HG03442 (cell line): ENCODE measurements around the gene OCRL.
"Not testable (repeated sequence)": the region's sequence is repeated elsewhere in the genome, so short reads cannot be mapped to it uniquely, and the experiment has no call there.

Source experiments
- ATAC-seq: cut with Tn5 transposase; IDR thresholded peaks from one replicate; pipeline ENCODE4 v1.9.1; 2021; ENCODE audit warnings: mild to moderate bottlenecking, moderate library complexity; ENCODE audit not compliant: unreplicated experiment

The OCRL gene

DNA sequence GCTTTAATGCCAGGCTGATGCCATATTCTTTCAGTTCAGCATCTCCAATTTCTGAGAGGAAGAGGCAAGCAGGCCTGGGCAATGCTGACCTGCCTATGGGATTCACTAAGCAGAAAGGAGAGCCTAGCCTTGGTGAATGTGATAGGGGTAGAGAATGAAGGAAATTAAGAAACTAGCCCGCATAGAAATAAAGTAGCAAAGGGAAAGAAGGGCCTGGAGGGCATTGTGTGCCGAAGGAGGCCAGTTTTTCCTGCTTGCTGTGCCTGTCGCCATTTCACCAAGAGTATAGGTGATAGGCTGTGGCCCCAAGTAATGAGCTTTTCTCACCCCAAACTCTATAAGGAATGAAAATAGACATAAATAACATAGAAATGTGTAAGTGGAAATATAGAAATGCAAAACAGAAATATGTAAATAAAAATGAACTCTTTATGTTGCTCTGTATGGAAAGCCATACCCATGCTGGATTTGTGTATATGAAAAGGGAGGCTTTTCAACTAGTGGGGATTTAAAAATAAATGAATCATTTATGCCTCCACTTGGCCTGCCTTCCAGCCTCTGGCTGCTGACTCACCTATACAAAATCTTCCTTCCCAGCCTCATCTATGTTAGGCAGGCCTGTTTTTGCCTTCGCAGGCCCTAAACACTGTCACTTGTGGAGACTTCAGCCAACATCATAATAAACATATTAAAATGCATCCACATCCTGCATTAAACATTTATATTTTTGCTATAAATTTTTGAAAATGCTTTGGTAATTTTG lies 5.1 kb upstream of the OCRL start:
- no peak for ATAC-seq

DNA sequence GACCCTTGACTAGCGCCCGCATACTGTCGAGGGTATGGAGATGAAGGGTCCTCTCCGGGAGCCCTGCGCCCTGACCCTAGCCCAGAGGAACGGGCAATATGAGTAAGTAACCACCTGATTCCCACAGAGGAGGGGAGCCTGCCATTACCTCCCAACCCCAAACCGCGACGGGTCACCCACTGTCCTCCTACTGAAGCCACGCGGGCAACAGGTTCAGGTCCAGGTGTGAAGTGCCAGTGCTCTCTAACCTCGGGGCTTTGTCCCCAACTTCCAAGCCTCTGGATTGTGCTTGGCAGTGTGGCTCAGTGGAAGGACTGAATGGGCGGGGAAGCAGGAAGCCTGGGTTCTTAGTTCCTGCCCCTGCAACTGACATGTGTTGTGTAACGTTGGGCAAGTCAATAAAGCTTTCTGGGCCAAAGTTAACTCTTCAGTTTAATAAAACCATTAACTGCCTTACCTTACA lies 694 bp downstream of the OCRL start:
- ATAC-seq = peak; percentile 25

DNA sequence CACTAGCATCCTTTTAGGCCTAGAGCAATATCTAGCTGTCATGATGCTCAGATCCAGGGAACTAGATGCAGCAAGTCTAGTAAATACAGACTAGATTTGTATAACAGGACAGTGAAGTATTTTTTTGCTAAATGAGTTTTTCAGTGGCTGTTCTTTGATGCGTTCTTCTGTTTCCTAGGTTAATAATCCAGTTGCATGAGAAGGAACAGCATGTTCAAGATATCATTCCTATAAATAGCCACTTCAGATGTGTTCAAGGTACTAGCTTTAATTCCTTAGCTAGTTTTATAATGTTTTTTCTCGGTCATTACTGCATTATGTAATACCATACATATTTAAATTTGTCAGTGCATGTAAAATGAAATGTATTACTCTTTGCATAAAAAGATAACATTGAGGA lies 4.7 kb downstream of the OCRL start:
- ATAC-seq = no peak

DNA sequence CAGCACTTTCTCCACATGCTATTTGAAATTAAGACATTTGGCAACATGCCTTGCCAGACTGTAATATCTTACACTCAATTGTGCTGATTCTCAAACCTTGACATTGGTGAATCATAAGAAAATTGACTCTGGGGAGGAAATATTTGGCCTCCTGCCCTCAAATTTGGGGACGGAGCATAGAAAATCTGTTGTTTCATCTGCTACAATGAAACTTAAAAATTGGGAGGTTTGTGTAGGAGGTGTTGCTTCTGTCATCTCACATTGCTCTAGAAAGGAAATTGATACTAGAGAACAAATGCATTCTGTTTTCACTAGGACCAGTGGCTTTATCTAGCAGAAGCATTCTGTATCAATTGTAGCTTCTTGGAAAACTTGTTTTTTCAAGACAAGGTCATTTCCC lies 5.3 kb downstream of the OCRL start:
- no peak for ATAC-seq

DNA sequence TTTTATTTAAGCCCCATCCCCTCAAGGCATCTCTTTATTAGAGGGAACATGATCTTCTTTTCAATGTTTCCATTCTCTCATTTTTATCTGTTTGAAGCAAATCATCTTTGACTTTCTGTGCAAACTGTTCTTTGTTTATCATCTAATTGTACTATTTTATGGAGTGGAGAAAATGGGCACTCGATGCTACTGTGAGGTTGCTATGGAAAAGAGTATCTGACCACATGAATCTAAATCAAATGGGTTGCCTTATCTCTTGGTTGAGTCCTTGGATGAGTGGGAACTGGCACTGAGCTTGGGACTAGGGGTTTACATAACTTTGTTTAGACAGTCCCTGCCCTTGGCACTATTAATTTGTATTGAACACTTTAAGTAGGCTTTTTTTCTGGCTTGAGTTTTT lies 9.1 kb downstream of the OCRL start:
- ATAC-seq = no peak

DNA sequence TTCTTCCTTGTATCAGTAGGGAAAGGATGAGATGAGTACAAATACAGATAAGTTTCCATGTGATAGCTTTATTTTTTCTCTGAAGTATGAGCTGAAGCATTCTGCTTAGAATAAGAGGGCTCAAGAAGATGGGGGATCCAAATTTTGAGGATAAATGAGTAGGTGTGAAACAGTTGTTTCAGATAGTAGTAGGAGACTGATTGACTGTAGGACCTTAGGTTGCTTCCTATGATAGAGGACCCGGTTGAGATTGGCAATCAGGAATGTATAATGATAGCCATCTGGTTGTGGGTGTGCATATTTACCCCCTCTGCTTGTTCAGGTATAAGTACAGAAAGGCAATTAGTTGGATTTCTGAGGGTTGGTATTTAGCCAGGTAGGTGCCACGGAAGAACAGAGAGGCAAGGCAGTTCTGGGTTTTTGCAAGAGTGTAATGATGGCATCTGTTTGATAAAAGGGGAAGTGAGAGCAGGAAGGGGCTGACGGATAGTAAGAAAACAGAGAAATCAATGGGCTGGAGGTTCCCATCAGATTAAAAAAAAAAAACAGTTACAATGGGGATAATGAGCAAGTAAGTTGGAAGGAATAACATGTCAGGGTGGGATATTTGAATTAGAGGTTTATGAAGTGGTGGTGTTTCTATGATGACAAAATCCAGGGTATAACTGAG lies 13.7 kb downstream of the OCRL start:
- ATAC-seq = peak; percentile 97

DNA sequence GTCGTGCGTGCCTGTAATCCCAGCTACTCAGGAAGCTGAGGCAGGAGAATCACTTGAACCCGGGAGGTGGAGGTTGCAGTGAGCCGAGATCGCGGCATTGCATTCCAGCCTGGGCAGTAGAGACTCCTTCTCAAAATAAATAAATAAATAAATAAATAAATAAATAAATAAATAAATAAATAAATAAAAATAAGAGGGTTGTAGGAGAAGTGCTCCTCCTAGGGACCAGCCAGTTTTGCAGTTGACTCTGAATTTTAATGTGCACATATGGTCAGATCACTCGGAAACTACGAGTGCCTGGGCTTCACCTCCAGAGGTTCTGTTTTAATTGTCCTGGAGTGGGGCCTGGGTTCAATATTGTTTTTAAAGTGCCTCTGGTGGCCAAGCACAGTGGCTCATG lies 14.8 kb downstream of the OCRL start:
- not testable (repeated sequence) for ATAC-seq

DNA sequence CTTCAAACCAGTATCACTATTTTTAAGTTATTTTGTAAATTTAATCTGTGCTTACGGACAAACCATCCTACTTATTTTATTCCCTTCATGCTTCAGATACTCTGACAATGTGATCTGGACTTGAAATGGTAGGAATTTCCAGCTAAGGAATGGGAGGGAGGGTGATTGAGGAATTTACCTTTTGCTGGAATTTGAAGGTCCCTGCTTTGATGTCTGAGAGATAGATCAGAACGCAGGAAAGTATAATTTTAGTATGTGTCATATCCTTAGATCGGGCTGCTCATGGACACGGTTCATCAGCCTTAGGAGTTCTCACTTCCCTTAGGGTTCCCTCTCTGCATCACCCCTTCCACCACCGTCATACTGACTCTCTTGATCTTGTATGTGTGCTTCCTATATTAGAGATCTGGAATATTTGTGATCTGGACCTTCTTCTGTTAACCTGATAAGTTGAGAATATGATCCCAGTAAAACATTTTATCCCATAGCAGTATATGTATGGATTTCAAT lies 16.8 kb downstream of the OCRL start:
- no peak for ATAC-seq

DNA sequence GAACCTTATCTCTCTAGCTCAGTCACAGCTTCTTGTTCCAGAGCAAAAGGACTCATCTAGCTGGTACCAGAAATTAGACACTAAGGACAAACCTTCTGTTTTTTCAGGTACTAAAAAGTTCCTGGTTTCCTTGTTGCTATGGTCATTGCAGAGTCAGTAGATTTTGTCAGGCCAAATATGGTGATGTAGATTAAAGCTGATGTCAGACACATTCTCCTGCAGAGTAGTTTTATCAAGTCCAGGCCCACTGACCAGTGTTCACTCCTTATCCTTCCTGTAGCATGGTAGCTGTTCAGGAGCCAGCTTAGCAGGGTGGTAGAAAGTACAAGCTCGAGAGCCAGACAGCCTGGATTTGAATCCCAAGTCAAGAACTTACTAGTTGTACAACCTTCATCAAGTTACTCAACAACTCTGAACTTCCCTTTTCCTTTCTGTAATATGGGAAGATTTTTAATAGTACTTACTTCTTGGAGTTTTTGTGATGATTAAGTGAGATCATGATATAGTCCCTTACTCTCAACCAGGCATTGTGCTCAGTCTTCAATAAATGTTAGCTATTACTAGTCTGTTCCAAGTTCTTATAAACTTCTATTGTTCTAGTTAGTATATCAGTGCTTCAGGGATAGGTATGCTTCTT lies 17.9 kb downstream of the OCRL start:
- no peak for ATAC-seq

DNA sequence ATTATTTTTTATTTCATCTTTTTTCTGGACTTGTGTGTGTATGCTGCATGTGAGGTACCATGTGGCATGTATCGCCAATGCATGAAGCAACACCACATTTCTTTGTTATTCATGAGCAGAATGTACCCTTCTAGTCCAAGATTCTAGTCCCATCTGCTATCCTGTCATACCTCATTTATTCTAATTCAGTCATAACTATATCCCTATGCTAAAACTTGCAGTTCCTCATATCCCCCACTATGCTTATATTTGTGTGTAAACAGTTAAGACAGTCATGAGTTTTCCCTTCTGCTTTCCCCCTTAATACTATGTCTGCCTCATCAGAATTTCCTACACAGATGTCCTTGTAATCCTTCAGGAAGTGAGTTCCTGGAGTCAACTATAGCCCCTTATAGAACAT lies 19.7 kb downstream of the OCRL start:
- no peak for ATAC-seq

DNA sequence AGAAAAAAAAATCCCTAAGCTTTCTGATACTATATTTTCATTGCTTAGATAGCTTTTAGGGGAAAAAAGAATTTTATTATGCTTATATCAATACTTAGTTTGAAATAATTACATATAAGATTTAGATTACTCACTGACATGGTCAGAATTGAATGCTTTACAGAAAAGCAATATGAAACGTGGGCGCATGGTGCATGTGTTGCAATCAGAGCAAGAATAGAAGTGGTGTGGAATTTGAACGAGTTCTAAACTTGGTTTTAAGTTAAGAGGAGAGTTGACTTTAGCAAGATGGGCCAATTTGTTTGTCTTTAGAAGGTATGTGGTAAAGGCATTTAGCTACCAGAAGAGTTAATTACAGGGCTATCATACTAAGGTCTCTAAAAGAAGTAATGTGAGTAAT lies 21.4 kb downstream of the OCRL start:
- ATAC-seq = no peak

DNA sequence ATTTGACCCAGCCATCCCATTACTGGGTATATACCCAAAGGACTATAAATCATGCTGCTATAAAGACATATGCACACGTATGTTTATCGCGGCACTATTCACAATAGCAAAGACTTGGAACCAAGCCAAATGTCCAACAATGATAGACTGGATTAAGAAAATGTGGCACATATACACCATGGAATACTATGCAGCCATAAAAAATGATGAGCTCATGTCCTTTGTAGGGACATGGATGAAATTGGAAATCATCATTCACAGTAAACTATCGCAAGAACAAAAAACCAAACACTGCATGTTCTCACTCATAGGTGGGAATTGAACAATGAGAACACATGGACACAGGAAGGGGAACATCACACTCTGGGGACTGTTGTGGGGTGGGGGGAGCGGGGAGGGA lies 24.3 kb downstream of the OCRL start:
- not testable (repeated sequence) for ATAC-seq

DNA sequence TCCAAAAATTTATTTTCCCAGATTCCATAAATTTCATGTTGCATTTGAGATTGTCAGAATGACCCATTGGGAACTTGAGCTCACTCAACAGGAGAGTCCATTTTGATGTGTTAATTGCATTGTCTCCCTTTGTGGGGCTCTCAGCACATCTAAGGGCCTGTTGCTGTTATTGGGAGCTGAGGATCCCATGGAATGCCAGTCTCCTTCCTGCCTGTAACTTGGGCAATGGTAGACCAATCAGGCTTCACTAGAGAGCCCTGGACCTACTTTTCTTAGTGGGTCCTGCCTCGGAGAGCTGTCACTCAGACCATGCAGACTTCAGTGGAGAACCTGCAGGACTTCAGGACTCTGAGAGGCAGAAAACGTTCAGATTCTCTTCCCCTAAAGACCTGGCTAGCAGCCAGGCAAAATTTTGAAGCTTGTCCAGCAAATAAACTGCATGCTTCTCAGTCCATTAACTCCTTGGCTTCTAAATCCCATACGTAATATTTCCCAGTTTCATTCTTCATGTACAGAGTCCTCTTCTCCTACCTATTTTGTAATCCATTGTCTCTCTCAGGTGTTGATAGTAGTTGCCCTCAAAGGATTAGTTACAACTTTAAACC lies 25.1 kb downstream of the OCRL start:
- ATAC-seq = no peak

DNA sequence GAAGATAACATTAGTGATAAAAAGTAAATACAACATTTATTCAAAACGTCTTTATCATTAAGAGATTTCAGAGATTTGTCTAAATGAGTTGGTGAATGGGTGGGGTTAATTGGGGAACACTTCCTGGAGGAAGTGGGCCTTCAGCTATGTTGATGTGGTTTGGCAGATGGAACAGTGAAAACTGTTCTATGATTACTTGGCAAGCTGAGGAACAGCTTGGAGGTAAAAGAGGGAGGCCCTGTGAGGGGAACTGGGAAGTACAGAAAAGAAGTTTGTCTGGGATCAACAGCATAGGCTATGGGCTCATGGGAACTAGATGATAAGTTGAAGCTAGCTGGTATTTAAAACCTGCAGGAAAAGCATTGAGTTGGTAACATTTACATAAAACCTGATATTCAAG lies 26.0 kb downstream of the OCRL start:
- ATAC-seq = no peak

DNA sequence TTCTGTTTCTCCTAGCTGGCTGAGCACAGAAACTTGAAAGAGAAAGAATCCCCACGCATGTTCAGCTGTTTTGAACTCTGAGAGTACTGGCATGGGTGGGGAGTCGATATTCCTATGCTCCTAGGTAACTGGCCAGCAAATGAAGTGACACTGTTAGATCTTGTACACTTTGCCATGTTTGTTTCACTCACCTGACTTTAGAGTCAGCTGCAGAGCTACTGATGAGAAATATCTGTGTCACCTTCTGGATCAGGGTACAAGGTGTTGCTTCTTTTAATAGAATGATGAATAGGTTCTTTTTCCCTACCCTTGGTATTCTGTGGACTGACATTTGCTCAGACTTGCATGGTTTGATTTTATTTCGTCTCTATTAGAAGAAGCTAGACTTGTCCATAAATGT lies 28.3 kb downstream of the OCRL start:
- ATAC-seq = no peak

DNA sequence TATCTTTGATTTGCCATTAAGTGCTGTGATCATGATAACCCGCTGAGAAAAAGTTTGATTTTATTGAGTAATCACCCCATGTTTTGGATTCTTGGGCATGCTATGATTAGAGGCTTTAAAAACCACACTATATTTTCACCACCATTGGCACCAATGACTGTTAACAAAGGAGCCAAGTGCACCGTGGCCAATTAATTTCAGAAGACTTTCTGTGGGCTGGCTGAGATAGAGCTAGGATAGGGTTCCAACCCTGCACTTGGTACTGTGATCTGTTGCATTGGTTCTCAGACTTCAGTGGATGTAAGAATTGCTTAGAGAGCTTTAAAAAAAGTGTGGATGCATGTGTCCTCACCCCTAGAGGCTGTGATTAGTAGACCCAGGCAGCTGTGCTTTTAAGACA lies 32.4 kb downstream of the OCRL start:
- no peak for ATAC-seq

DNA sequence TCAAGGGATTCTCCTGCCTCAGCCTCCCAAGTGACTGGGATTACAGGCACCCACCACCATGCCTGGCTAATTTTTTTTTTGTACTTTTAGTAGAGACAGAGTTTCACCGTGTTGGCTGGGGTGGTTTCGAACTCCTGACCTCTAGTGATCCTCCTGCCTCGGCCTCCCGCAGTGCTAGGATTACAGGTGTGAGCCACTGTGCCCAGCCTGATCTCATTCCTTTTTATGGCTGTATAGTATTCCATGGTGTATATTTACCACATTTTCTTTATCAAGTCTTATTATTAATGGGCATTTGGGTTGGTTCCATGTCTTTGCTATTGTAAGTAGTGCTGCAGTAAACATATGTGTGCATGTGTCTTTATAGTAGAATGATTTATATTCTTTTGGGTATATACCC lies 33.6 kb downstream of the OCRL start:
- ATAC-seq = not testable (repeated sequence)

DNA sequence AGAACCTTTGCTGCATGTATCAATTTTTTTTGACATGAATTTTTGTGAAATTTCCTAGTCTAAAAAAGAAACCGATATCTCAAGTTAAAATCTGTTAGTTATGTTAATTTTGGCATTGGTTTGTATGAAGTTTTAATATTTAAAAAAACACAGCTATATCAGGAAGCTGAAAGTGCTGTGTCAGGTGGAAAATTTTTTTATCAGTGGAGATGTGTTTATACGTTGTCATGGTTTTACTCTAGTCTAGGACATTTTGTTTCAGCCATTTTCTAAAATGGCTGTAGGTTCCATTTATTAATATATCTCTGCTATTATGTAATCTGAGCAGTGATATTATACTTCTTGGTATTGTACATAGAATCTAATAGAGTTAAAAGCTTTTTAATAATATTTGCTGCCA lies 34.2 kb downstream of the OCRL start:
- no peak for ATAC-seq

DNA sequence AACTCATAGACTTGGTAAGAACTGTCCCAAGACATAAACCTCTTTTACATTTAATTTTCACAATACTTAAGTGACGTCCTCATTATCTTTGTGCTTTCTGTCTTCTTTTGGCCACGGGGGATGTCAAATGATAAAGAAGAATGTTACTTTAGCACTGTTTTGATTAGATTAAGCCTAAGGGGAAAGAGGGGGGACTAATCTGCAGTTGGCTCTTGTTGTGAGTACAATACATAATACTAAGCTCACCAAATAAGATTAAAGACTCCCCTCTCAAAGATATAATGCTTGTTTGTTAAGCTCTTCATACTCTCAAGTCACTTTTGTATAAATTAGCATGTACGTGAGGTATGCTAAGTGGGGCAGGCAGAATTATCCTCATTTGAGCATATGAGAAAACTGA lies 36.5 kb downstream of the OCRL start:
- no peak for ATAC-seq

DNA sequence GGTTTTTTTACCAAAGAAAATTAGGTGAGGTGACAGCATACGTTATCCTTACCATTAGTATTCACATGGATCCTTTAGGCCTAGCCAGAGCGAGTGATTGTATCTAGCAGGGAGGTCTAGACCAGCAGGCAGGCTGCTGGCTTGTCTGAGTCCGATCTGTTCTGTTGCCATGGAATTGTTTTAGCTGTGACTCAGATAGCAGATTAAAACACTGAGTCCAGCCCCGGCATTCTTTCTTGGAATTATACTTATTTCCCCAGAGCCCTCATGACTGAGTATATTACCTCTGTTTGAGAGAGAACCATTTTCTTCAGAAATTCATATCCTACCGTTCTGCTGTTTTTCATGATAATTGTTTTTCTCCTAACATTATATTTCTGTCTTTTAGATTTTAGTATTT lies 37.4 kb downstream of the OCRL start:
- no peak for ATAC-seq

DNA sequence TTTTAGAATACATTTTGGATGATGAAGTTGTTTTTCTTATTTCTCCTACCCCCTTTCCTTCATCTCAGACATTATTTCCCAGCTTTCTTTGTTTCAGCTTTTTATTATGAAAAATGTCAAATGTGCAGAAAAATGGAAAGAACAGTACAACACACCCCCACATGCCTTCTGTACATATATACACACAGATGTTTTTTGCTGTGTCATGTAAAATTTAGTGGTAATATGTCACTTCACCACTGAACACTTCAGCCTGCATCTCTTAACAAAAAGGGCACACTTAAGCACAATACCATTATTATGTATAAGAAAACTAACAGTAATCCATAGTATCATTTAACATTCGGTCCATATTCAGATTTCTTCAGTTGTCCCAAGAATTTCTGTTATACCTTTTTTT lies 37.8 kb downstream of the OCRL start:
- ATAC-seq = no peak

DNA sequence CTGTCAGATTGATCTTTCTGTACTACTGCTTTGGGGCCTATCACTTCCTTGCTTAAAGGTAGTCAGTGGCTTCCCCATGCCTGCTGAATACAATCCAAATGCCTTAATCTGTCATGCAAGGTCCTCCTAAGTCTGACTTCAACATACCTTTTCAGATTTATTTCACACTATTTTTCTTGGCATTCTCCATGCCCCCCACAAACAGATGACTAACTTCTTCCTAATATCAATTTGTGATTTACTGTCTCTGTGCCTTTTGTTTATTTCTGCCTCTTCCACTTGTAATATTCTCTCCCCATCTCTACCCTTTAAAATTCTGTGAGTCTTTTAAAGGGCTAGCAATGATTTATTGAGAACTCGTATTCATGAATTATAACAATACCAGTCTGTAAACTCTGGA lies 41.8 kb downstream of the OCRL start:
- ATAC-seq = no peak
